ENCODE data around the gene LBX2.
A peak's percentile ranks its signal among the peaks of the same experiment; 100 is the strongest.

Gene LBX2

DNA sequence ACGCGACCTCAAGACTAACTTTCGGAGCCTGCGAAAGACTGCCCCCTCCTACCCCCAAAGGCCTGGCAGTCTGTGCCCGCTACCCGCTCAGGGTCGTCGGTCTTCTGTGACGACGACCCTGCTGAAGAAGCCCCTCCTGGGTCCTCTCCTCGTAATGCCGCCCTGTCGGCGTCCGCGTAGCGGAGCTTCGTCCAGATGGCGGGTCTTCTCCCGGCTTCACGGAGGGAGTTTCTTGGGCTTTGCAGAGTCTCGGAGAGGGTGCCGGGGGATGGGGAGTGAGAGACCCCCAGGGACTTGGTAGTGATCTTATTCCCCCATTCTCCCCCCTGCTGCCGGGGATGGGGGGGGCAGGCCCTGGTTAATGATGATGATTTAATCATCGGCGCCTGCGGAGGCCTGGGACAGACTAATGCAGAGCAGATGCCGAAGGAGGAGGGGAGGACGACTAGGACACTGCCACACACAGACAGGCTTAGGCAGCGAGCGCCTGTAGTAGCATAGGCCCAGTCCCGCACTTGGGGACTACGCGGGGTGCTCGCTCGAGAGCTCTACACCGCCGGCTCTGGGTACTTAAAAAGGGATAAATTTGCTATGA is 8.6 kb upstream of the LBX2 start:
- intact Hi-C loops (cut with DNase I), result loop anchor here (1.0 kb wide), 2 partner anchors 21 to 25 kb away; partner anchors contain the start of genes AUP1, HTRA2 and TTC31
- DNase-seq, result peak in 4 of 10 donors; percentile 15 to 87 (median 66)

DNA sequence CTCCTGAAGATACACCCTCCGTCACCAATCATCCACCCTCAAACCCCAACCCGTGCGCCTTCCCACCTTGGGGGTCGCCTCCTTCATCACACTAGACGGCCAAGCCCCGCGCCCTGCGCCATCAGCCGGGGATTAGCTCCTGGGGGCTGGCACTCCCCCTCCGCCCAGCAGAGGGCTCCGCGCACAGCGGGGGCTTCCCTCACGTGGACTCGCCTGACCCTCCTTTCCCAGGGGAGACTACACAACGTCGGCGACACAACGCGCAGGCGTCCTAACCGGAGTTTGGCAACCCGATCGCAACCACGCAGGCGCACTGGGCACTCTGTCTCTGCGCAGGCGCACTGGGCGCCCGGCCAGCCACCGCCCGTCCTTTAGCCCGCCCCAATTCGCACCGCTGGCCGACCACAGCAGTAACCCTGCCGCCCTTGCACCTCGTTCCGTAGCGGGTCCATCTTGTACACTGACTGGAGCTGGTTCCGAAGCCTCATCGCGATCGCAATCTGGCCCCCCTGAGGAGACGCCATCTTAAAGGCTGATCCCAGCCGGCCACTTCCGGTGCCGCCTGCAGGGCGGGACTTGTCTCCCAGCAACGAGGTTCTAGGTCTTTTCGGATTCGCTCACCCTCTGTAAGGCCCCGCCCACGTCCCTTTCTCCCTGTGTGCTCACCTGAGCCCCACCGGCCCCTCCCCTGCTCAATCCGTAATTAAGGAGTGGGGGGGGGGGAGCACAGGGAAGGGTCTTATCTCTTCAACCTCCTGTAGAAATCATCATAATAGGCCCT is 7.9 kb upstream of the LBX2 start, which contains the start of gene PCGF1:
TSS of gene PCGF1 (minus strand) at position 551 of the 781 bp plus-strand sequence. CDS start at position 524, 27 bp downstream.
- peak; percentile 91 to 99 (median 98) for DNase-seq
- intact Hi-C loops (cut with DNase I), result loop anchor here (1.0 kb wide), 1 partner anchor 24 kb away; the partner anchor contains the start of gene TTC31

DNA sequence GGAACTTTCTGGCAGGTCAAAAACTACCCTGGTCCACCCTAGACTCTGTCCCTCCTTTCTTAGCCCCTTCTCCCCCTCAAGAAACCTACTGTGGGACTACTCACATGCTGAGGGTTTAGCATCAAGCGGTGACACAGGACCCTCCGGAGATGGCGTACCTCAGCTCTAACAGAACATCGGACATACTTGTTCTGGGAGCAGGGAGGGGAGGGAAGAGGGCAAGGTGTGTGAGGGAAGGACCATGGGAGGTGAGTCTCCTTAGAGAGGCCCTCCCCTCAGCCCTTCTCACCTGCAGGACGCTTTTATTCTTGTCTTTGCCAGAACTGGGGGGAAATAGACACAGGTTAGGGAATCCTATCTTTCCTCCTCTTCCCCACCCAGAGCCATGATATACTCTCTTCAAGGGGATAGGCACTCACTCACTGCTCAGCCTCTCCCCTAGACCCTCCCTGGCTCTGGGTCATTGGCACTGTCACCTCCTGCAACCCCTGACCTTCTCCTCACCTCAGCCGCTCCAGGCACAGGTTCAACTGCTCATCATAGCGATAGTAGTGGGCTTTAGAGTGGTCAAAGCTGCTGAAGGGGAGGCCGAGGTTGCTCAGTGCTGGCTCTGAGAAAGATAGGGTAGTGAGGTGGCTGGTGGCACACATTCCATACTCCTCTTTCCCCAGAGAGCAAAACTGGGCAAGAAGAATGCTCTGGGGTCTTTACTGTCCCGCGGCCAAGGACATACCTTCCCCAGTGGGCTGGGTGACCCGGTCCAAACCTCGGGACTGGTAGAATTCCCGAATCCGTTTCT is 6.2 kb upstream of the LBX2 start:
- intact Hi-C loops (cut with DNase I), result no loop called here
- peak in 2 of 10 donors; percentile 31 to 75 for DNase-seq

DNA sequence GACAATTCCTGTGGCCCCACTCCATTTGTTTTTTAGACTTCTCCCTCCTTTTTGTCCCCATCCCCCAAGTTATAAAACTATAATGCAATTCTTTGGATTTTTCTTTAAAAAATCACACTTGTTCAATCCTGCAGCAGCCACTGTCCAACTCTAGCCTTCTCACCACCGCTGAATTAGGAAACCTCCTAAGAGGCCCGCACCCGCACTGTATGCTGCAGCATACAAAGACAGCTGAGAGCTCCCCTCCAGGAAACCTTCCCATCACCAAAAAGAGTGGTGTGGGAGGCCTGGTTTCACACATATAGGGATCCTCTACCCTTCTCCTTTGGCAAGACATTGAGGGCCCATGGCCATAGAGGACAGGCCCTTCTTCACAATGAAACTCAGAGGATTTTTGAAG is 5.2 kb upstream of the LBX2 start:
- peak in 1 of 10 donors; percentile 7 for DNase-seq

DNA sequence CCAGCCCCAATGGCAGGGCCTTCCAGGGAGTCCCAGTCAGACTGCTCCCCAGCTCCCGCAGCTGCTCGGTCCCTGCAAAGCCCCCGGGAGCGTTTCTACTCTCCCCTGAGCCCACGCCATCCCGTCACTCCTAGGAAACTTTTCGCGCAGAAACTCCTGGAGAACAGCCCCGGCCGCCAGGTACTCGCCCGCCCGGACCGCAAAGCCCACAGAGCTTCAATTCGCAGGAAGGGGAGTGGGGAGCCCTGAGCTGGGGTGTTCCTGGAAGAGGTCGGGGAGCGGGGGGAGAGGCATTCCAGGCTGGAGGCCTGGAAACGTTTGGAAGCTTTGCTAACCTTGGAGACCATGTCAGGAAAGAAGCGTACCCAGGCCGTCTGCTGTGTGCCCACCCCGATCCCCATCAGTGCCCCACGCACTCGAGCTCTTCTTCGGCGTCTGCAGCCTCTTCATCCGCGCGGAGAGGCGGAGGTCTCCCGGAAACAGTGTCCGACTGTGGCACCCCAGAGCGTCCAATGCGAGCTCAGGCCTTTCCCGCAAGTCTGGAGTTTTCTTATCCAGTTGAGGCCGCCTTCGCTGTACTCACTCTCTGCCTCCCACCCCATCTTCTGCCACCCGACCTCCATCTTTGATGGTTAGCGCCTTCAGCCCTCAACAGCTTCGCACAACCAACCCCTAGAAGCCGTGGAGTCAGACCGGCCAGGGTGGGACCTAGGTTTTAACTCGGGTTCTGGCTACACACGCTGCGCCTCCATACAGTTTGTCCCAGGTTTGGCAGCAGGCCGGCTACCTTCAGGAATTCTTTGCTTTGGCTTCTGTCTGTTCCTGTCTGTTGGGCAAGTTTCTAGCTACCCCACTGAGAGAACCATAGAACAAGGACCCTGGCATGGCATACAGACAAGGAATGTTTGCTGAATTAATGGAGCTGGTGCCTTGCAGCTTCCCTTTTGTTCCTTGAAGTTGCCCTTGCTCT is 4.4 kb upstream of the LBX2 start:
- peak in 2 of 10 donors; percentile 69 to 81 for DNase-seq
- intact Hi-C loops (cut with DNase I), result loop anchor here (5.0 kb wide), 1 partner anchor 84 kb away; no protein-coding TSS in a partner anchor

More for the DNA sequence above, 5.2 kb upstream of the LBX2 start:
- intact Hi-C loops (cut with DNase I), result loop anchor here (5.0 kb wide), 1 partner anchor 83 kb away; no protein-coding TSS in a partner anchor

DNA sequence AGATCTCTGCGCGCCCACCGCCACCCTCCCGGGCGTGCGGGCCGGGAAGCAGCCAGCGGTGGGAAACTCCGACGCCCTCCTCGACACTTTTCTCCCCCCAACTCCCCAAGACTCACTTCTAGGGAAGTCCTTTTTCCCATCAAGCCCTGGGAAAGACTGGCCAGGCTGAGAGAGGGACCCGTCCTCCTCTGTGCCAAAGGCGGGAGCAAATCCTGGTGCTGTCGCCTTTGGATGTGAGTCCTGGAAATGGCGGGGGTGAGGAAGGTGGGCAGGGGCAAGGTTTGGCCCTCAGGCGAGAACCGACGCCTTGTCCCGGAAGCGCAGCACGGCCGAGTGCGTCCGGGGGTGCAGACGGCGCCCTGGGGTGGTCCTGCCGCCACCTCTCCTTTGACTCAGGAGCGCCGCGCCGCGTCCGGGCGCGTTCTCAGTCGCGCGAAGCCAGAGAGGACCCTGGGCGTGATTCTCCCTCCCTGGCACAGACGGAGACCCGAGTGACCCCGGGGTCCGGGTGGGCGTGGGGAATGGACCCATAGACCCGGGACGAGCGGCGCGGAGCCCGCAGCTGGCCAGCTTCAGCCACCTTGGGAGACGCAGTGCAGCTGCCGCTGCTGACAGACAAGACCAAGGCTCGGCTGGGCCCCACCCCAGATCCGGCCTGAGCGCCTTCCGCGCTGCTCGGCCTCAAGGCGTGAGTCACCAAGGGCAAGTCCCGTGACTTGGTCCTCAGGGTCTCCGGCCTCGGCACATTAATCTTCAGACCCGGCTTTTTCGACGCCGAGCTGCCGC is 3.5 kb upstream of the LBX2 start:
- intact Hi-C loops (cut with DNase I), result loop anchor here (5.0 kb wide), 1 partner anchor 84 kb away; no protein-coding TSS in a partner anchor
- DNase-seq, result peak in 2 of 10 donors; percentile 80 to 81

DNA sequence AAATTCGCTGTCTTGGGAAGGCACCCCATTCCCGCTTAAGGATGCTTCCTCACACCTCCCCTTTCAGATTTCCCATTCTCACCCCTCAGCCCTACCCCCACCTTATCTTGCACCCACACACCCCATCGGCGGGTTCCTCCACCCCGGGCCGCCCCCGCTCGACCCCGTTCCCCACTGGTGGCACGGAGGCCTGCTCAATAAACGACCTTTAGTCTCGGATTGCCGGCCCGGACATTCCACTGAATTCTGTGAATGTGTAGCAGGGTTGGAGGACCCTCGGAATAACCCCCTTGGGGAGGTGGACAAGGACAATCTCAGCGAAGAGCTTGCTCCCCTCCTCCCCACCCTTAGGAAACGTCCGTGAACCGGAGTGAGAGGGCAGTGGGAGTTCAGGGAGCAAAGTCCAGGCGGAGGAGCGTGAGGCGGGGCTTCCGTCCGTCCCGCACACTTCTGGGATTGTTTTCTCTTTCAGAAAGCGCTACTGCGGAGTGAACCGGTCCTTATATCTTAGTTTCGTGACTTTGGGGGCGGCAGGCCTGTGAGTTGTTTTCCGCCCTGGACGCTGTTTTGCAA is 2.8 kb upstream of the LBX2 start:
- intact Hi-C loops (cut with DNase I), result loop anchor here (5.0 kb wide), 1 partner anchor 85 kb away; no protein-coding TSS in a partner anchor
- peak in 2 of 10 donors; percentile 45 to 75 for DNase-seq

DNA sequence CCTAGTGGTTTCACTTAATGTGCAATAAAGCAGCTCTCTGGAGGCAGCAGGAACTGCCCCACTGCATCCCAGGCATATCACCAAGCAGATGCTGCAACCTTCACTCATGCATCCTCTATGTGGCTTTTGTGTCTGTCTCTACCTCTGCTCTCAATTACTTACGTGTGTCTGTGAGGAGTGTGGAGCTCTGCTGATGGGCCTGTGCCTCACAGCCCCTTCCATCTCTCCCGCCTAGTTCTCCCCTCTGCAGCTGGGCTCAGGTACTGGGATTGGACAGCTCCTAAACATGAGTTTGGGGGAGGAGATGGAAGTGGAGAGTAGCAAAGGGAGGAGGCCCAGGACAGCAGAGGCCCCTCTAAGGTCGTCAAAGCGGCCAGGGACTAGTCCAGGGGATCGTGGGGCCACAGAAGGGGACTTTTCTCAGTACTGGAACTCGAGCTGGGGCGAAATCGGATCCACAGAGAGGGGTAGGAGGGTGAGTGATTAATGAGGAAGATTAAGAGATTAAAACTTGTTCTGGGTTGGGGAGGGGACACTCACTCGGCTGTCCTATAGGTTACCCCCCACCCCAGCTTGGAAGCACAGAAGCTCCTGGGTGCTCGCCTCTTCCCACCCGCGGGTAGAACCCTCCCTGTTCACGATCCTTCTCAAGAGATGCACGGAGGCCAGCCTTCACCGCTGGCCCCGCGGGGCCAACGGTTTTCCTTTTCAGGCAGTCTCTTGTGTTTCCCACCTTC is 2.1 kb upstream of the LBX2 start:
- DNase-seq, result peak in 1 of 10 donors; percentile 49
- intact Hi-C loops (cut with DNase I), result loop anchor here (5.0 kb wide), 1 partner anchor 86 kb away; no protein-coding TSS in a partner anchor

DNA sequence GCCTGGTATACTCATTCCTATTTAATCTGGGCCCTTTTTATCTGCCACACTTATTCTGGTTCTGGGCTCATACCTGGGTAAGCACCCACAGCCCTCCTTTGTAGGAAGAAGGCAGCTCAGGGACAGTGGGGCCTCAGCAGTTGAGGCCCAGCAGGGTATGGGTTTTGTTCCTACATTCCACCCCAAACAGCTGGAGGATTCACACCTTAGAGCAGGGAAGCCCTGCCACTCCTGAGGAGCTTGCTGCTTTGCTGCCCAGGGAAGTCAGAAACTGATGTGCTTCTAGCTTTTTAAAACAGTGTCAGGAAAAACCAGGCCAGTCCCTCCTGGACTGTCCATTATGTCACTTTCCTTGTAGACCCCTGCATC is 1.2 kb upstream of the LBX2 start:
- peak in 1 of 10 donors; percentile 25 for DNase-seq
- intact Hi-C loops (cut with DNase I), result loop anchor here (5.0 kb wide), 1 partner anchor 87 kb away; no protein-coding TSS in a partner anchor

DNA sequence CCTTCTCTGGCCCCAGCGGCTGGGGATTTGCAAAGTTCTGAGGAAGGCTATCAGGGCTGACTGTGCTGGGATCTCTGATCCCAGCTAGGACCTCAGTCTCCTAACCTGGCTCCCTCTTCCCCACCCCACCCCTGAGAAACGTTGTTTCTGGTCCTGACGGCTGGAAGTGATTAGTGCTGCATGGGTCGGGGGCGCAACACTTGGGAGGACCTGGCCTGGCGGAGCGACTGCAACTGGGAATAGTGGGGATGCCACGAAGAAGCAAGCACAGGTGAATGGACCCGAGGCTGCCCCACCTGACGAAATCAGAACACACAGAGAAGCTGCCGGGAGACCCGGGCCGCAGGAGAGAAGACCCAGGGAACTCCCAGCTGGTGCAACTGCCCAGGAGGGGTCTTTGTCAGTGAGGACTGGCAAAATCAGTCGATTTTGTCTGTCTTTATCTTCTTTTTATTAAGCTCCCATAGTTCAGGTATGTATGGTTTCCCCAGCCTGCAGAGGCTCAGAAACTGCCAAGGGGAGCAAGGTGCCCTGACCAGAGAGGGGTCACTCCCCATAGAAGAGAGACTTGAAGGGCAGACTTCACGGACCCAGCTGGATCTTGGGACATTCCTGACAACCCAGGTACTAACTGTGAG is 656 bp upstream of the LBX2 start:
- DNase-seq, result no peak
- intact Hi-C loops (cut with DNase I), result loop anchor here (5.0 kb wide), 1 partner anchor 87 kb away; no protein-coding TSS in a partner anchor

DNA sequence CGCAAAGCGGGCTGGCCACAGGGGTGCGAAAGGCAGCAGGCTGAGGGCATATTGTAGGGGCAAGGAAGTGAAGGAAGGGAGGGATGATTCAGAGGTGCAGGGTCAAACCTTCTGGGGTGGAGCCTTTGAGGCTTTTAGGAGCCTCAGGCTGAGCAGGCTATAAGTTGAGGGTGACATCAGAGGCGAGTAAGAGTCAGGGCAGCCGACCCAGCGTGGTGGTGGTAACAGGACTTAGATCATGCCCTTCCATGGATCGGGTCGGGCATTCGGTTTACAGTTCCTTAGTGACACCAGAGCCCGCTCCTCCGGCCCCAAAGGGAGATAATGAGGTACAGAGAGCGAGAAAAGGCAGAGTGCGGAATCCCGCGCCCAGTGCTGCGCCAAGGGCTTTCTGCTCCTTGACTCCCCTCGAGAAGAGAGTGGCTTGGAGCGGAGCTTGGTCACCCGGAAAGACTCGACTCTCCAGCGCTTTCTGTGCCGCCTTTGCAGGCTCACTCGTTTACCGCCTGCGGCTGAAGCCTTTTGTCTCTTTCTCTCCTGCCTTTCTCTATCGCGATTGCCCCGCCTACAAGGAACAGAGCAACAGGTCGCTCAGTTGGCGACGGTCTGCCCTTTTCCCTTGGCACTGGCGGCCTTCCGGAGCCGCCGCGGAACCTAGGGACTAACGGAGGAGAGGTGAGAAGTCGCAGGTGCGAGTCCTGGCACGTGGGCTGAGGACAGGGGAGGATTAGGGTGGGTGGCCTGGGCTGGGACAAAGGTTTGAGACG is 720 bp downstream of the LBX2 start:
- no peak for DNase-seq
- intact Hi-C loops (cut with DNase I), result no loop called here

DNA sequence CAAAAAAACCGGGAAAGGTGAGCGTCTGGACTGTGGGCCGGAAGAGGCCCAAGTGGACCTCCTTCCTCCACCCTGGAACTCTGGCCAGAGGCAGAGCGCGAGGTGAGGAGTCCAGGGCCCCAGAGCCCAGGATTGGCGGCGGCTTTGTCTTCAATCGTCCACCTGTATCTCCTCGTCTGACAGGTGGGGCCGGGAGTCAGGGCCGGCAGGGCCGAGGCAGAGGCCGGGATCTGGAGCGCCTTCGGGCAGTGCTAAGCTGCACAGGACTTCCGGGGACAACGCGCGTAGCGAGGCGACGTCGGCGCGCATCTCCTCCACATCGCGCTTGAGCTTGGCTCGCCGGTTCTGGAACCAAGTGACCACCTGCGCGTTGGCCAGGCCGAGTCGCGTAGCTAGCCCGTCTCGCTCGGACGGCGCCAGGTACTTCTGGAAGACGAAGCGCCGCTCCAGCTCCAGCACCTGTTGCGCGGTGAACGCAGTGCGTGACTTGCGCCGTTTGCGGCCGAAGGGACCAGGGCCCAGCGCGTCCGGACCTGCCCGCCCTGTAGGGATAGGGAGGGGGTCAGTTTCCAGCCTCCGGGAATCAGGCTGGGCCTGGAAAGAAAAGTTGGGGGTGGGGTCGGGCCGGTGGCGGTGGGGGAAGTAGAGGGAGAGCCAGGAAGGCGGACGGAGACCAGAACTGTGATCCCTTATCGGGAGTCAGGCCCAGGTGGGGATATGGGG is 1.5 kb downstream of the LBX2 start:
- intact Hi-C loops (cut with DNase I), result no loop called here
- DNase-seq, result peak in 1 of 10 donors; percentile 80

DNA sequence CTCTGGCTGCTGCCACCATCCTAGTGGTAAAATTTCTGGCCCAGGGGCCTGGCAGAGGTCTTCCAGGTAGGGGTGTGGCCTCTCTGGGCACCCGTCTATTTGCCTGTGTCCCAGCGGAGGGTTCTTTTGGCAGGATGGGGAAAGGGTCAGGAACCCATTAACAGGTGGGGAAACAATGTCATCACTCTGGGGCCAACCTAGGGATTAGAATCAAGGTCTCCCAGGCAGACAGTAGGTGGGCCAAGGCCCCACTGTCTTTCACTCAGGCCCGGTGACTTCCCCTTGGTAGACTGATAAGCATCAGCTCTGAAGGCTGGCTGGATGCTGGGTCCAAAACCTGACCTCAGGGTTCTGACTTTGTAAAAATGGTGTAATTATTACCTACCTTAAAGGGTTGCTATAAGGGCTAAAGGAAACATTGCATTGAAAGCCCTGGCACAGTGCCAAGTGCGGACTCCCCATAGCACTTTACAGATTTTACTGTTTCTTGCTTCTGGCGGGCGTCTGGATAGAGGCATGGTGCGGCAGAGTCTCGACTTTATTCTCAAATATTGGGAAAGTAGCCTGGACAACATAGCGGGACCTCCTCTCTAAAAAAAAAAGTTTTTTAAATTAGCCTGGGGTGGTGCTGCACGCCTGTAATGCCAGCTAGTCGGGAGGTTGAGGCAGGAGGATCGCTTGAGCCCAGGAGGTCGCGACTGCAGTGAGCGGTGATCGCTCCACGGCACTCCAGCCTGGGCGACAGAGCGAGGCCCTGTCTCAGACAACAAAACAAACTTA is 2.2 kb downstream of the LBX2 start:
- DNase-seq, result no peak
- intact Hi-C loops (cut with DNase I), result no loop called here

DNA sequence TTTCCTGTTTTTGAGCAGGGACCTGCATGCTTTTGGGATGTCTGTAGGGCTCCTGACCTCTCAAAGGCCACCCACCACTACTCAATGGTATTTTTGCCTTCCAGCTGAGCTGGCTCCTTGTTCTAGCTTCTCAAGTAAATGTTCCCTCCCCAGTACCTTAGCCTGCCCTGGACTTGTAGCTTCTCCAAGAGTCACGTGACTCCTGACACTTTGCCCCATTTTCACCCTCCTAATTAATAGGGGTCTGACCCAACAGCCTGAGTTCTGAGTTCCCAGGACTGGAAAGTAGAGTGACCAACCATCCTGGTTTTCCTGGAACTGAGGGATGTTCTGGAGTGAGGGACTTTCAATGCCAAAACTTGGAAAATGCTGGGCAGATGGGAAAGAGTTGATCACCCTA is 4.0 kb downstream of the LBX2 start:
- no peak for DNase-seq
- intact Hi-C loops (cut with DNase I), result no loop called here

DNA sequence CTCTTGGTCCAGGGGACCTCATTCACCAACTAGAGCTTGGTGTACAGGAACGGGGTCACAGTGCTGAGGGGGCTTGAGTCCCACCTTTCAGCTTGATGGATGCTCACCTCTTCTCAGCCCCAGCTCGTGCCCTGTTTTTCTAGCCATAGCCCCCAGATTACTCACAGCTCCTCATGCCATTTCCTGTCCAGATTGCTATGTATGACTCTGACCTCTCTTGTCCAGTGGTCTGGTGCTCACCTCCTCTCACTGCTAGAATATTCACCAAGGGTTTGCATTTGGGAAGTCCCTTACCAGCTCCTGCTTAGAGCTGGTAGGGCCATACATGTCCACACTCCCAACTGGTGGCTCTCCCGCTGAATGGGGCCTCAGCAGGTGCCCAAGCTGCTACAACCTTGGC is 5.9 kb downstream of the LBX2 start:
- DNase-seq, result peak in 1 of 10 donors; percentile 7
- intact Hi-C loops (cut with DNase I), result no loop called here

Measured in posterior cingulate gyrus (tissue), 11 donors.